ENCODE data around the gene SLC4A4.

GRCh38 chr4:71382125-71382899 lies 43.5 kb downstream of the SLC4A4 start:
- TF ChIP-seq CTCF (IDR thresholded peaks at IDR 0.05; ENCODE audit: control extremely low read depth in 1 of 3, insufficient read depth in 1 of 3, low read depth in 1 of 3, low read length in 3 of 3) (no peak), HDAC6 (IDR thresholded peaks at IDR 0.05; ENCODE audit: low read depth, low read length) (no peak), EGR1 (IDR thresholded peaks at IDR 0.05; ENCODE audit: borderline replicate concordance, low read depth, low read length) (no peak), EP300 (IDR thresholded peaks at IDR 0.05; ENCODE audit: borderline replicate concordance in 1 of 2, low read depth in 2 of 2, low read length in 2 of 2) (no peak), EZH2 (IDR thresholded peaks at IDR 0.05; ENCODE audit: low read depth, low read length, severe bottlenecking) (no peak), YY1 (IDR thresholded peaks at IDR 0.05; ENCODE audit: low read depth, low read length) (no peak), GABPA (IDR thresholded peaks at IDR 0.05; ENCODE audit: borderline replicate concordance, insufficient read depth, low read length) (no peak)

Measured in H1 (cell line).